Keratinocyte (primary cell): ENCODE data around the gene TAF13. TPM values are rescaled to one million over a fixed set of nuclear protein-coding genes. Genes with fewer than 3 reads are reported as not detected.

ENCODE experiments used
- DNase-seq: peaks from one replicate; pipeline ENCODE4 v3.0.0-alpha.2; 2011; ENCODE audit warnings: low read depth, missing footprints, low spot score
- FAIRE-seq: peaks from 2 replicates; lab custom pipeline; 2011; peaks lifted over from hg19 to GRCh38; lab: Jason Lieb, UNC
- H2AFZ ChIP-seq: 2 replicates; pipeline ENCODE4 v1.6.0; 2012; ENCODE audit warnings: low read length, control low read depth, inconsistent platforms; ENCODE audit not compliant: control insufficient read depth
- H3K27ac ChIP-seq: 2 replicates; pipeline ENCODE4 v1.5.1; 2011; ENCODE audit warnings: low read length; ENCODE audit not compliant: control insufficient read depth, insufficient read depth
- H3K27me3 ChIP-seq: 3 replicates; pipeline ENCODE4 v1.6.0; 2011; ENCODE audit warnings: low read length; ENCODE audit not compliant: control insufficient read depth, insufficient read depth; ENCODE audit errors: extremely low read depth
- H3K36me3 ChIP-seq, 2 experiments: 2 replicates in 1 of 2; 3 replicates in 1 of 2; pipeline ENCODE4 v1.5.1; 2011; ENCODE audit warnings: low read length in 2 of 2, mild to moderate bottlenecking in 1 of 2; ENCODE audit not compliant: control insufficient read depth in 2 of 2, insufficient read depth in 2 of 2; ENCODE audit errors: extremely low read depth in 1 of 2
- H3K4me1 ChIP-seq: 3 replicates; pipeline ENCODE4 v1.5.1; 2011; ENCODE audit warnings: low read length; ENCODE audit not compliant: control insufficient read depth, insufficient read depth; ENCODE audit errors: extremely low read depth
- H3K4me2 ChIP-seq: 3 replicates; pipeline ENCODE4 v1.6.0; 2011; ENCODE audit warnings: low read depth, low read length; ENCODE audit not compliant: control insufficient read depth, insufficient read depth; ENCODE audit errors: extremely low read depth
- H3K4me3 ChIP-seq, 3 experiments: fragments of 200-600 bp in 1 of 3; sonication (generic) in 1 of 3; 2 replicates in 2 of 3; 3 replicates in 1 of 3; pipeline ENCODE4 v1.5.1; 2011 to 2016; ENCODE audit warnings: low read length in 3 of 3, mild to moderate bottlenecking in 3 of 3, control low read depth in 2 of 3, inconsistent platforms in 1 of 3, low read depth in 1 of 3, mixed read lengths in 1 of 3, mixed run types in 1 of 3, moderate library complexity in 1 of 3; ENCODE audit not compliant: control insufficient read depth in 2 of 3, insufficient read depth in 2 of 3; ENCODE audit errors: extremely low read depth in 1 of 3
- H3K79me2 ChIP-seq: 2 replicates; pipeline ENCODE4 v1.6.0; 2012; ENCODE audit warnings: low read length; ENCODE audit not compliant: control insufficient read depth, insufficient read depth
- H3K9ac ChIP-seq: 3 replicates; pipeline ENCODE4 v1.6.0; 2011; ENCODE audit warnings: low read length; ENCODE audit not compliant: control insufficient read depth, insufficient read depth; ENCODE audit errors: extremely low read depth
- H3K9me1 ChIP-seq: 3 replicates; pipeline ENCODE4 v1.6.0; 2011; ENCODE audit warnings: low read length; ENCODE audit not compliant: control insufficient read depth, insufficient read depth; ENCODE audit errors: extremely low read depth
- H3K9me3 ChIP-seq: 2 replicates; pipeline ENCODE4 v1.5.1; 2012; ENCODE audit warnings: low read depth, low read length; ENCODE audit not compliant: control insufficient read depth
- H4K20me1 ChIP-seq: 3 replicates; pipeline ENCODE4 v1.6.0; 2011; ENCODE audit warnings: low read length; ENCODE audit not compliant: control insufficient read depth, insufficient read depth; ENCODE audit errors: extremely low read depth
- EZH2 ChIP-seq: IDR thresholded peaks from one replicate; pipeline ENCODE4 v1.6.1; 2012; ENCODE audit warnings: inconsistent platforms, mild to moderate bottlenecking, low read length, moderate library complexity
- dilution Hi-C: fragments of 300-500 bp; cut with MboI; formaldehyde crosslinking; loops from one replicate; pipeline ENCODE4 v1.7.0; 2020; ENCODE audit warnings: low sequenced_read_pairs; ENCODE audit not compliant: extremely low pct_ligation_motif_present
- polyA plus RNA-seq, 5 experiments: library from polyadenylated mRNA; depleted of rRNA in 3 of 5; stranded (reverse) in 3 of 5; stranded (forward) in 1 of 5; unstranded in 1 of 5; fragments of >200 nt; gene quantifications; 1 replicate in 1 of 5; 2 replicates in 3 of 5; 3 replicates in 1 of 5; pipeline versions ENCODE4 v1.2.1 to v1.2.3, GENCODE V29; 2011 to 2012; ENCODE audit warnings: missing spikeins in 2 of 5, low read depth in 1 of 5, low replicate concordance in 1 of 5
- TF ChIP-seq, protein P1 (sequence below), 3 experiments: IDR thresholded peaks in 1 of 3; conservative IDR thresholded peaks in 1 of 3; optimal IDR thresholded peaks in 1 of 3; 2 replicates in 2 of 3; 3 replicates in 1 of 3; pipeline versions ENCODE3 to v1.5.1; 2011; ENCODE audit warnings: low read length in 3 of 3, mild to moderate bottlenecking in 3 of 3, moderate library complexity in 2 of 3, control low read depth in 1 of 3, inconsistent platforms in 1 of 3; ENCODE audit not compliant: insufficient read depth in 2 of 3; ENCODE audit errors: extremely low read depth in 1 of 3

The TAF13 gene
- polyA plus RNA-seq, 1 donor (not counting 4 experiments of a cell fraction or from before 2014, with no cell fraction given): 151 TPM

GRCh38 chr1:109067883-109068282 lies 7.9 kb downstream of the TAF13 start:
- no peak for TF ChIP-seq EZH2
- TF ChIP-seq, protein P1, sequence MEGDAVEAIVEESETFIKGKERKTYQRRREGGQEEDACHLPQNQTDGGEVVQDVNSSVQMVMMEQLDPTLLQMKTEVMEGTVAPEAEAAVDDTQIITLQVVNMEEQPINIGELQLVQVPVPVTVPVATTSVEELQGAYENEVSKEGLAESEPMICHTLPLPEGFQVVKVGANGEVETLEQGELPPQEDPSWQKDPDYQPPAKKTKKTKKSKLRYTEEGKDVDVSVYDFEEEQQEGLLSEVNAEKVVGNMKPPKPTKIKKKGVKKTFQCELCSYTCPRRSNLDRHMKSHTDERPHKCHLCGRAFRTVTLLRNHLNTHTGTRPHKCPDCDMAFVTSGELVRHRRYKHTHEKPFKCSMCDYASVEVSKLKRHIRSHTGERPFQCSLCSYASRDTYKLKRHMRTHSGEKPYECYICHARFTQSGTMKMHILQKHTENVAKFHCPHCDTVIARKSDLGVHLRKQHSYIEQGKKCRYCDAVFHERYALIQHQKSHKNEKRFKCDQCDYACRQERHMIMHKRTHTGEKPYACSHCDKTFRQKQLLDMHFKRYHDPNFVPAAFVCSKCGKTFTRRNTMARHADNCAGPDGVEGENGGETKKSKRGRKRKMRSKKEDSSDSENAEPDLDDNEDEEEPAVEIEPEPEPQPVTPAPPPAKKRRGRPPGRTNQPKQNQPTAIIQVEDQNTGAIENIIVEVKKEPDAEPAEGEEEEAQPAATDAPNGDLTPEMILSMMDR (optimal IDR thresholded peaks at IDR 0.05 in 1 of 3, IDR thresholded peaks at IDR 0.05 in 1 of 3, conservative IDR thresholded peaks at IDR 0.05 in 1 of 3; ENCODE audit: extremely low read depth in 1 of 3, insufficient read depth in 2 of 3, low read length in 3 of 3): no peak
- Histone ChIP-seq H3K4me3 (no peak overlapping the region), H3K9ac (no peak overlapping the region), H3K4me2 (no peak overlapping the region), H4K20me1 (no peaks in the 10 kb centered on the region), H3K9me3 (no peaks in the 10 kb centered on the region), H2AFZ (no peak overlapping the region), H3K79me2 (peaks cover 50% of the 10 kb centered on the region), H3K9me1 (no peaks in the 10 kb centered on the region), H3K27me3 (no peaks in the 10 kb centered on the region), H3K4me1 (peaks cover 5% of the 10 kb centered on the region), H3K27ac (no peak overlapping the region), H3K36me3 (peaks cover 11 to 14% of the 10 kb centered on the region in 2 experiments)
- DNase-seq (no peak), FAIRE-seq (no peak)
- dilution Hi-C loops: no loop called here

DNA sequence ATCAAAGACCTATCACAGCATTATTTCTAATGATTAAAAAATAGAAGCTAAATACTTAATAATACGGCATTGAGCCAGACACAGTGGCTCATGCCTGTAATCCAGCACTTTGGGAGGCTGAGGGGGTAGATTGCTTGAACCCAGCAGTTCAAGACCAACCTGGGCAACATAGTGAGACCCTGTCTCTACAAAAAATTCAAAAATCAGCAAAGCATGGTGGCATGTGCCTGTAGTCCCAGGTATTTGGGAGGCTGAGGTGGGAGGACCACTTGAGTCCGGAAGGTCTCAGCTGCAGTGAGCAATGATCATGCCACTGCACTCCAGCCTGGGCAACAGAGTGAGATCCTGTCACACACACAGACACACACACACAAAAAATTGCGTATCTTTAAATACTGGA lies 10.7 kb downstream of the TAF13 start:
- Histone ChIP-seq H3K4me1 (peaks cover 5% of the 10 kb centered on the region), H3K27ac (no peak overlapping the region), H3K27me3 (no peaks in the 10 kb centered on the region), H3K4me2 (no peak overlapping the region), H3K9me3 (no peaks in the 10 kb centered on the region), H3K9me1 (no peaks in the 10 kb centered on the region), H3K36me3 (peaks cover 11% of the 10 kb centered on the region in 2 experiments), H3K9ac (no peak overlapping the region), H3K79me2 (peaks cover 29% of the 10 kb centered on the region), H3K4me3 (no peak overlapping the region), H4K20me1 (no peaks in the 10 kb centered on the region), H2AFZ (no peak overlapping the region)
- FAIRE-seq (no peak), DNase-seq (no peak)
- TF ChIP-seq EZH2: no peak
- TF ChIP-seq, protein P1 (optimal IDR thresholded peaks at IDR 0.05 in 1 of 3, IDR thresholded peaks at IDR 0.05 in 1 of 3, conservative IDR thresholded peaks at IDR 0.05 in 1 of 3; ENCODE audit: extremely low read depth in 1 of 3, insufficient read depth in 2 of 3, low read length in 3 of 3): no peak
- dilution Hi-C loops: no loop called here
